ENCODE measurements around the gene C1D.

C1D gene

GRCh38 chr2:68032702-68033101 is 30.1 kb downstream of the C1D start:
- no peak overlapping the region for H3K4me3 ChIP-seq (ENCODE audit: low read depth, low read length)
- DNase-seq (ENCODE audit: low read depth) = no peak
- TF ChIP-seq, protein P1, sequence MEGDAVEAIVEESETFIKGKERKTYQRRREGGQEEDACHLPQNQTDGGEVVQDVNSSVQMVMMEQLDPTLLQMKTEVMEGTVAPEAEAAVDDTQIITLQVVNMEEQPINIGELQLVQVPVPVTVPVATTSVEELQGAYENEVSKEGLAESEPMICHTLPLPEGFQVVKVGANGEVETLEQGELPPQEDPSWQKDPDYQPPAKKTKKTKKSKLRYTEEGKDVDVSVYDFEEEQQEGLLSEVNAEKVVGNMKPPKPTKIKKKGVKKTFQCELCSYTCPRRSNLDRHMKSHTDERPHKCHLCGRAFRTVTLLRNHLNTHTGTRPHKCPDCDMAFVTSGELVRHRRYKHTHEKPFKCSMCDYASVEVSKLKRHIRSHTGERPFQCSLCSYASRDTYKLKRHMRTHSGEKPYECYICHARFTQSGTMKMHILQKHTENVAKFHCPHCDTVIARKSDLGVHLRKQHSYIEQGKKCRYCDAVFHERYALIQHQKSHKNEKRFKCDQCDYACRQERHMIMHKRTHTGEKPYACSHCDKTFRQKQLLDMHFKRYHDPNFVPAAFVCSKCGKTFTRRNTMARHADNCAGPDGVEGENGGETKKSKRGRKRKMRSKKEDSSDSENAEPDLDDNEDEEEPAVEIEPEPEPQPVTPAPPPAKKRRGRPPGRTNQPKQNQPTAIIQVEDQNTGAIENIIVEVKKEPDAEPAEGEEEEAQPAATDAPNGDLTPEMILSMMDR (conservative IDR thresholded peaks at IDR 0.05; ENCODE audit: low read depth, low read length) = no peak

DNA sequence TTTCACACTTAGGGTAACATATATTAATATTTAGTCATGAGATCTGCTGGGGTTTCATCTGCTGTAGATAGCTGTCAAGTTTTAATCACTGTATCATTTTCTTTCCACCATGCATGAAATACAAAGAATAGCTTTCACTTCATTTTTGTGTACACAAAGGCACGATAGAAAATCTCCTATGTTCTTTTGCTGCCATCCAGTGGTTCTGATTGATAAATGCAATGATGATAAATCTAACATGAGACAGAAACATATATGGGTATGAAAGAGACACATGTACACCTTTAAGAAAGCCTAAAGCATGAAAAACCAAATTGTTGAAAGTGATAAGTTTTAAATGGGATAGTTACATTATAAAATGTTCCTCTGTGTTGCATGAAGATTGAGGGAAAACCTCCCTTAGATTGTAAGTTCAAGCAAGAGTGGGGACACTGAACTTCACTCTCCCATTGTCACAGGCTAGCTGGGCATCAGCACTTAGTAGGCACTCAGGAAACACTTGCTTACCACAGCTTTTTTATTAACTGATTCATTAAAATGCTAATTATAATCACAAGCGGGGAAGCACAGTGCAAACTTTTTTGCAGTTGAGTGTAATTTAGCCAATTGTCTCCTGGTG is 31.2 kb downstream of the C1D start:
- H3K4me3 ChIP-seq (ENCODE audit: low read depth, low read length) = no peak overlapping the region
- peak; percentile 78 for DNase-seq (ENCODE audit: low read depth)
- TF ChIP-seq, protein P1 (conservative IDR thresholded peaks at IDR 0.05; ENCODE audit: low read depth, low read length) = peak; percentile 68

DNA sequence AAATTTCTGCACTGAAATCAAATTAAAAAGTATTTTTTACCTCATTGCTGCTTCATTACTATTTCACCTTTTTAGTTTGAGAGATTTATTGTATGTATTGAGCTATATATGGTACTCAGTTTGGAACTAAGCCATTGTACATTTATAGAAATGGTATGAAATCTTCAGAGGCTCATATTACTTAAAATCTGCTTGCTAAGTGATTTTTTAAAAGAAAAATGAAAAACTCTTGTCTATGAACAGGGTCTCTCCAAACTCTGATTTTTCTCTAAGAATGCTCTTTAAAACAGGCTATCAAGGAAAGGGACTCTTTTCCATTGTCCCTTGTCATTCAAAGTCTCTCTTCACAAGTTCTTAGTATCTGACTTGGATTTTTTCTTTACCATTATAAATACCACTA is 31.8 kb downstream of the C1D start:
- TF ChIP-seq, protein P1 (conservative IDR thresholded peaks at IDR 0.05; ENCODE audit: low read depth, low read length) = no peak
- no peak overlapping the region for H3K4me3 ChIP-seq (ENCODE audit: low read depth, low read length)
- no peak for DNase-seq (ENCODE audit: low read depth)

GRCh38 chr2:68030529-68030928 is 32.3 kb downstream of the C1D start:
- no peak for DNase-seq (ENCODE audit: low read depth)
- TF ChIP-seq, protein P1 (conservative IDR thresholded peaks at IDR 0.05; ENCODE audit: low read depth, low read length) = no peak
- H3K4me3 ChIP-seq (ENCODE audit: low read depth, low read length) = no peak overlapping the region

DNA sequence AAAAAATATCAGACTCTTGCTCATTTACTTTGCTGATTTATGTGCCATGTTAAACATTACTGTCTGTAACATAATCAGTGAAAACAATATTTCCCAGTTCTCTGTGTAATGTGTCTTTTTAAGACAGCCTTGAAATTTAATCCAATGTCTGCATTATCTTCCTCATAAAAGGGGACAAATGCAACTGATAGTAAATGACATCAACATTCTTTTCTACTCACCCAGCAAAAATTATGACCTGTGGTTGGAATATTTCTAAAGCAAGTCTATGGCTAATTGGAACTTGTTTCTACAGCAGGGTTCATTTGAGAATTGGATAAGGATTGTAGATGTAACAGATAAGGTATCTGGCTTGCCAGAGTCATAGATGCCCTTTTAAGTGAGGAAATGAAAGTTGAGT is 34.8 kb downstream of the C1D start:
- no peak for DNase-seq (ENCODE audit: low read depth)
- TF ChIP-seq, protein P1 (conservative IDR thresholded peaks at IDR 0.05; ENCODE audit: low read depth, low read length) = no peak
- H3K4me3 ChIP-seq (ENCODE audit: low read depth, low read length) = no peak overlapping the region

DNA sequence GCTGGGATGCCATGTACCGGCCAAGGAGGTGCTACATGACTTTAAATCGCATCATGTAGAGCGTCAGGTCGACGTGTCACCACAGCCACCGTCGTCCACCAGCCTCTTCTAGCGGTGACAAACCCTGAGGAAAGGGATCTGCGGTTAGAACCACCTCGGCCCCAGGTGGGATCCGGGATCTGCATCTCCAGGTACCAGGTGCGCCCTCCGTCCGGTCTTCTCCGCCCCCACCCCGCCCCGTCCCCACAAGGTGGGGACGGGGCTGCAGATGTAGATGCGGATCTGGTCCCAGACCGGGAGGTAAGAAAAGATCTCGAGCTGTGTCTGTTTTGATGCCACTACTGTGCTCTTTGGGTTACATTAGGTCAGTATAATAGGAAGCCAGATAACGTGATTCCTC is 38.4 kb downstream of the C1D start:
- H3K4me3 ChIP-seq (ENCODE audit: low read depth, low read length) = no peak overlapping the region
- TF ChIP-seq, protein P1 (conservative IDR thresholded peaks at IDR 0.05; ENCODE audit: low read depth, low read length) = no peak
- DNase-seq (ENCODE audit: low read depth) = no peak

DNA sequence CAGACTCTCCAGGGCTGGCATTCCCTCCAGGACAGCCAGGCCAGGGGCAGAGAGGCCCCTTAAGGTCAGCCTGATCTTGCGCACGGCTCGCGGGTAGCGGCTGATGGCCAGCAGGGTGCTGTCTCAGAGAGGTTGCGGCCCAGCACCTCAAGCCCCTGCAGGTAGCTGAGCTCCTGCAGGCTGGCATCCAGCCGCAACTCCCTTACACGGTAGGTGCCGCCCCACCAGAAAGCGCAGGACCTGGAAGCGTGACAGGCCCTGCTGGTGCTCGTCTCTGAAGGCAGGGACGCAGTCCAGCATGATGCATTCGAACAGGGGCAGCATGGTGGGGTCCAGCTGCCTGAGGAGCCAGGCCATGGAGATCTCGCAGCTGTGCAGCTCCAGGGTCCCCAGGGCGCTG is 38.9 kb downstream of the C1D start:
- no peak for DNase-seq (ENCODE audit: low read depth)
- H3K4me3 ChIP-seq (ENCODE audit: low read depth, low read length) = no peak overlapping the region
- TF ChIP-seq, protein P1 (conservative IDR thresholded peaks at IDR 0.05; ENCODE audit: low read depth, low read length) = no peak
